HG03108 (cell line): ENCODE measurements around the gene SP140.
"Not testable (repeated sequence)": the region's sequence is repeated elsewhere in the genome, so short reads cannot be mapped to it uniquely, and the experiment has no call there.

ENCODE experiments used
- ATAC-seq: cut with Tn5 transposase; IDR thresholded peaks from one replicate; pipeline ENCODE4 v1.9.1; 2021; ENCODE audit warnings: moderate library complexity; ENCODE audit not compliant: unreplicated experiment

Gene SP140

GRCh38 chr2:230282936-230283335 is 57.4 kb downstream of the SP140 start:
- no peak for ATAC-seq

- no peak for ATAC-seq
Measured at GRCh38 chr2:230286048-230286447, 60.5 kb downstream of the SP140 start.

GRCh38 chr2:230289311-230289710 is 63.8 kb downstream of the SP140 start:
- not testable (repeated sequence) for ATAC-seq

GRCh38 chr2:230295192-230295591 is 69.7 kb downstream of the SP140 start:
- ATAC-seq: no peak

- no peak for ATAC-seq
Measured at GRCh38 chr2:230296917-230297316, 71.4 kb downstream of the SP140 start.

GRCh38 chr2:230299618-230300017 is 74.1 kb downstream of the SP140 start:
- ATAC-seq: no peak

GRCh38 chr2:230305416-230306275 is 80.1 kb downstream of the SP140 start:
- ATAC-seq: no peak

- no peak for ATAC-seq
Measured at GRCh38 chr2:230306474-230306873, 80.9 kb downstream of the SP140 start.

- no peak for ATAC-seq
Measured at GRCh38 chr2:230307485-230307884, 81.9 kb downstream of the SP140 start.

GRCh38 chr2:230308402-230309000 is 83.0 kb downstream of the SP140 start:
- ATAC-seq: no peak

GRCh38 chr2:230310792-230311191 is 85.3 kb downstream of the SP140 start:
- not testable (repeated sequence) for ATAC-seq

GRCh38 chr2:230311634-230312033 is 86.1 kb downstream of the SP140 start:
- not testable (repeated sequence) for ATAC-seq

- no peak for ATAC-seq
Measured at GRCh38 chr2:230312638-230313037, 87.1 kb downstream of the SP140 start.

GRCh38 chr2:230317366-230317765 is 91.8 kb downstream of the SP140 start:
- ATAC-seq: no peak

GRCh38 chr2:230318190-230319121 is 92.9 kb downstream of the SP140 start:
- peak; percentile 53 for ATAC-seq

- peak; percentile 62 for ATAC-seq
Measured at GRCh38 chr2:230319211-230319862, 93.8 kb downstream of the SP140 start.

- no peak for ATAC-seq
Measured at GRCh38 chr2:230321031-230321430, 95.5 kb downstream of the SP140 start.

- ATAC-seq: no peak
Measured at GRCh38 chr2:230322561-230323384, 97.2 kb downstream of the SP140 start.

GRCh38 chr2:230323385-230324106 is 98.0 kb downstream of the SP140 start:
- ATAC-seq: no peak
